Measurements from ENCODE around the gene GPI. TPM values are rescaled to one million over a fixed set of nuclear protein-coding genes. Genes with fewer than 3 reads are reported as not detected.

GPI gene
- total RNA-seq, 1 donor from 2014 or later = 192 TPM

- H3K36me3 Mint-ChIP-seq (ENCODE audit: unreplicated experiment) = peaks cover 10% of the 10 kb centered on the region
- no peak overlapping the region for H3K4me3 Mint-ChIP-seq (ENCODE audit: unreplicated experiment)
- DNase-seq (ENCODE audit: extremely low spot score, unreplicated experiment) = no peak
- no peaks in the 10 kb centered on the region for H3K9me3 Mint-ChIP-seq (ENCODE audit: unreplicated experiment)
- no peak for TF ChIP-seq CTCF (IDR thresholded peaks at IDR 0.05)
- H3K4me1 Mint-ChIP-seq (ENCODE audit: unreplicated experiment) = peaks cover 31% of the 10 kb centered on the region
- H3K27me3 Mint-ChIP-seq (ENCODE audit: unreplicated experiment) = no peaks in the 10 kb centered on the region
- H3K27ac Mint-ChIP-seq (ENCODE audit: unreplicated experiment) = no peak overlapping the region
Measured at GRCh38 chr19:34363930-34364329, 1.1 kb upstream of the GPI start.

- Mint-ChIP-seq H3K9me3 (ENCODE audit: unreplicated experiment) (no peaks in the 10 kb centered on the region), H3K36me3 (ENCODE audit: unreplicated experiment) (peaks cover 10% of the 10 kb centered on the region), H3K27ac (ENCODE audit: unreplicated experiment) (no peak overlapping the region), H3K4me3 (ENCODE audit: unreplicated experiment) (peak overlapping the region; percentile 78), H3K27me3 (ENCODE audit: unreplicated experiment) (no peaks in the 10 kb centered on the region), H3K4me1 (ENCODE audit: unreplicated experiment) (peaks cover 27% of the 10 kb centered on the region)
- TF ChIP-seq CTCF (IDR thresholded peaks at IDR 0.05) = no peak
- DNase-seq (ENCODE audit: extremely low spot score, unreplicated experiment) = no peak
Measured at GRCh38 chr19:34364462-34364829, 550 bp upstream of the GPI start.

- peaks cover 17% of the 10 kb centered on the region for H3K36me3 Mint-ChIP-seq (ENCODE audit: unreplicated experiment)
- H3K4me1 Mint-ChIP-seq (ENCODE audit: unreplicated experiment) = peaks cover 20% of the 10 kb centered on the region
- peak overlapping the region; percentile 97 for H3K4me3 Mint-ChIP-seq (ENCODE audit: unreplicated experiment)
- no peaks in the 10 kb centered on the region for H3K9me3 Mint-ChIP-seq (ENCODE audit: unreplicated experiment)
- no peak for DNase-seq (ENCODE audit: extremely low spot score, unreplicated experiment)
- no peaks in the 10 kb centered on the region for H3K27me3 Mint-ChIP-seq (ENCODE audit: unreplicated experiment)
- peak overlapping the region; percentile 47 for H3K27ac Mint-ChIP-seq (ENCODE audit: unreplicated experiment)
- TF ChIP-seq CTCF (IDR thresholded peaks at IDR 0.05) = no peak
Measured at GRCh38 chr19:34365463-34366401, 736 bp downstream of the GPI start.

- no peak for TF ChIP-seq CTCF (IDR thresholded peaks at IDR 0.05)
- Mint-ChIP-seq H3K27me3 (ENCODE audit: unreplicated experiment) (no peaks in the 10 kb centered on the region), H3K27ac (ENCODE audit: unreplicated experiment) (no peak overlapping the region), H3K4me3 (ENCODE audit: unreplicated experiment) (peak overlapping the region; percentile 62), H3K9me3 (ENCODE audit: unreplicated experiment) (no peaks in the 10 kb centered on the region), H3K4me1 (ENCODE audit: unreplicated experiment) (peaks cover 20% of the 10 kb centered on the region), H3K36me3 (ENCODE audit: unreplicated experiment) (peaks cover 19% of the 10 kb centered on the region)
- no peak for DNase-seq (ENCODE audit: extremely low spot score, unreplicated experiment)
Measured at GRCh38 chr19:34366738-34367623, 2.0 kb downstream of the GPI start.

- H3K4me1 Mint-ChIP-seq (ENCODE audit: unreplicated experiment) = peaks cover 20% of the 10 kb centered on the region
Measured at GRCh38 chr19:34367624-34367957, 2.6 kb downstream of the GPI start.

More at GRCh38 chr19:34367624-34367957, 2.6 kb downstream of the GPI start:
- H3K4me3 Mint-ChIP-seq (ENCODE audit: unreplicated experiment) = no peak overlapping the region
- no peak for DNase-seq (ENCODE audit: extremely low spot score, unreplicated experiment)
- H3K27ac Mint-ChIP-seq (ENCODE audit: unreplicated experiment) = no peak overlapping the region
- H3K27me3 Mint-ChIP-seq (ENCODE audit: unreplicated experiment) = no peaks in the 10 kb centered on the region
- no peaks in the 10 kb centered on the region for H3K9me3 Mint-ChIP-seq (ENCODE audit: unreplicated experiment)
- H3K36me3 Mint-ChIP-seq (ENCODE audit: unreplicated experiment) = peaks cover 19% of the 10 kb centered on the region
- TF ChIP-seq CTCF (IDR thresholded peaks at IDR 0.05) = no peak
